Measurements from ENCODE around the gene GARNL3.

The GARNL3 gene

DNA sequence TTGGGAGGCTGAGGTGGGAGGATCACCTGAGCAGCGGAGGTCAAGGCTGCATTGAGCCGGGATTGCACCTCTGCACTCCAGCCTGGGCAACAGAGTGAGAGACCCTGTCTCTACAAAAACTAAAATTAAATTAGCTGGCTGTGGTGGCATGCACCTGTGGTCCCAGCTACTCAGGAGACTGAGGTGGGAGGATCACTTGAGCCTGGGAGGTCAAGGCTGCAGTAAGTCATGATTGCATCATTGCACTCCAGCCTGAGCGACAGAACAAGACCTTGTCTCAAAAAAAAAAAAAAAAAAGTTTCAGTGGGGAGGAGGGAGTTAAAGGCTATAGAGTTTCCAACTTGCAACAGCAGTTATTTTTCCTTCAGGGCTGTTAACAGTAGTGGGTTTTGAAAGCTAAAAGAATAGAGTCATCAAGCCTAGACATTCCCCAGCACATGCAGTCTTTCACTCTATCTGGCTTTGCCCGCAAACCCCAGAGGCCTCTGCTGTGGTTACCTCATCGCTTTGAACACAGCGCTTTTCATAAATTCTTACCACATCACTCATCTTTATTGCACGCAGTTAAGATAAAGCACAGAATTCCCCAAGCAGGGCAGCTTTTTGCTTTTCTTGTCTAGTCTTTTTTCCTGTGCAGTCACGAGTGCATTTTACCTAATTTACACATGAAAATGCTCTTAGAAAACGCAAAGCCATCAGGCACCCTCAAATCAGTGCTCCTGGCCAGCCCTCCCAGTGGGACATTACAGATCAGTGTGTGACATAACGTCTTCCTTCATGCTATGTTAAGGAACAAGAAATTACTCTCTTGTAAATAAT lies 123.7 kb downstream of the GARNL3 start:
- Histone ChIP-seq H3K9ac (no peak overlapping the region), H3K4me1 (no peaks in the 10 kb centered on the region), H3K27ac (no peak overlapping the region), H3K36me3 (ENCODE audit: control insufficient read depth, insufficient read depth, low read length) (no peaks in the 10 kb centered on the region), H3K4me3 (ENCODE audit: low read depth, low read length) (no peak overlapping the region), H3K27me3 (ENCODE audit: control insufficient read depth, insufficient read depth, low read length) (no peaks in the 10 kb centered on the region), H3K79me2 (no peaks in the 10 kb centered on the region), H3K9me3 (ENCODE audit: control insufficient read depth, low read length) (no peaks in the 10 kb centered on the region), H2AFZ (no peak overlapping the region), H3K4me2 (ENCODE audit: low read length) (no peak overlapping the region)
- TF ChIP-seq, protein P1, sequence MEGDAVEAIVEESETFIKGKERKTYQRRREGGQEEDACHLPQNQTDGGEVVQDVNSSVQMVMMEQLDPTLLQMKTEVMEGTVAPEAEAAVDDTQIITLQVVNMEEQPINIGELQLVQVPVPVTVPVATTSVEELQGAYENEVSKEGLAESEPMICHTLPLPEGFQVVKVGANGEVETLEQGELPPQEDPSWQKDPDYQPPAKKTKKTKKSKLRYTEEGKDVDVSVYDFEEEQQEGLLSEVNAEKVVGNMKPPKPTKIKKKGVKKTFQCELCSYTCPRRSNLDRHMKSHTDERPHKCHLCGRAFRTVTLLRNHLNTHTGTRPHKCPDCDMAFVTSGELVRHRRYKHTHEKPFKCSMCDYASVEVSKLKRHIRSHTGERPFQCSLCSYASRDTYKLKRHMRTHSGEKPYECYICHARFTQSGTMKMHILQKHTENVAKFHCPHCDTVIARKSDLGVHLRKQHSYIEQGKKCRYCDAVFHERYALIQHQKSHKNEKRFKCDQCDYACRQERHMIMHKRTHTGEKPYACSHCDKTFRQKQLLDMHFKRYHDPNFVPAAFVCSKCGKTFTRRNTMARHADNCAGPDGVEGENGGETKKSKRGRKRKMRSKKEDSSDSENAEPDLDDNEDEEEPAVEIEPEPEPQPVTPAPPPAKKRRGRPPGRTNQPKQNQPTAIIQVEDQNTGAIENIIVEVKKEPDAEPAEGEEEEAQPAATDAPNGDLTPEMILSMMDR (IDR thresholded peaks at IDR 0.05) = no peak

DNA sequence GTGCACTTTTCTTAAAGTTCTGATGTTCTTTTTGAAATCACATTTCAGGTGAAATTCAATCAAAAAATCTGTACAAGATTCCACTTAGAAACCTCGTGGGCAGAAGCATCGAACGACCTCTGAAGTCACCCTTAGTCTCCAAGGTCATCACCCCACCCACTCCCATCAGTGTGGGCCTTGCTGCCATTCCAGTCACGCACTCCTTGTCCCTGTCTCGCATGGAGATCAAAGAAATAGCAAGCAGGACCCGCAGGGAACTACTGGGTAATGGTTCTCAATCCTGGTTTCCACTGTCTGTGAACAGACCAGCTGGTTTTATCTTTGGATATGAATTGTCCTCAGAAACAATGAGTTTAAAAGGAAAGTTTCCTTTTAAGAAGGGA lies 124.3 kb downstream of the GARNL3 start:
- no peaks in the 10 kb centered on the region for H3K36me3 ChIP-seq (ENCODE audit: control insufficient read depth, insufficient read depth, low read length)
- TF ChIP-seq, protein P1 (IDR thresholded peaks at IDR 0.05) = no peak
- no peak overlapping the region for H3K4me2 ChIP-seq (ENCODE audit: low read length)
- H2AFZ ChIP-seq = no peak overlapping the region
- no peak overlapping the region for H3K27ac ChIP-seq
- no peak overlapping the region for H3K4me3 ChIP-seq (ENCODE audit: low read depth, low read length)
- H3K27me3 ChIP-seq (ENCODE audit: control insufficient read depth, insufficient read depth, low read length) = no peaks in the 10 kb centered on the region
- no peaks in the 10 kb centered on the region for H3K4me1 ChIP-seq
- no peak overlapping the region for H3K9ac ChIP-seq
- H3K79me2 ChIP-seq = no peaks in the 10 kb centered on the region
- H3K9me3 ChIP-seq (ENCODE audit: control insufficient read depth, low read length) = no peaks in the 10 kb centered on the region

DNA sequence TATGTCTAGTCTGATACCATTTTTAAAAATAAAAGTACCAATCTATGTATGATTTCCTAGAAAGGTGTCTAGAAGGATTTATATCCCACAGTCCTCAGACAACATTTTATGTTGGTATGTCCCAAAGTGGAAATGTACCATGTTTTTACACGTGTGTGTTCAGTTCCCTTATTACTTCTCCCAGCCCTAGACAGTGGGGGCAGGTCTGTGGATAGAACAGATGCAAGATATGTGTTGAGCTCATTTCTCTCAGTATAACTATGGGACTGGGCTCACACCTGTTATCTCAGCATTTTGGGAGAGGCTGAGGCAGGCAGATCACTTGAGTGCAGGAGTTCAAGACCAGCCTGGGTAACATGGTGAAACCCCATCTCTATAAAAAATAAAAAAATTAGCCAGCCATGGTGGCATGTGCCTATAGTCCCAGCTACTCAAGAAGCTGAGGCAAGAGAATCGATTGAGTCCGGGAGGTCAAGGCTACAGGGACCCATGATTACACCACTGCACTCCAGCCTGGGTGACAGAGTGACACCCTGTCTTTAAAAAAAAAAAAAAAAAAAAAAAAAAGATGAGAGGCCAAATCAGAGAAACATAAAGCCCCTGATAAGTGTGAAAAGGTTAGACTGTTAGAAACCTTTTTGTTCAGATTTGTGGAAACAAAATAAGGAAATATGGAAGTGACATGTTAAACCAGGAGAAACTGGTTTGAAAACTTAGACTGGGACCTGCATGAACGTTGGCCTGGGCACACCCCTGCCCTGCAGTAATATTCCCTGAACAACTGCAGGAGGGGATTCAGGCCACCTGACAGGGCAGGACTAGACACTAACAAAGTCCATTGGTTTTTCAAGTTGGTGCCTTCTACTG lies 125.0 kb downstream of the GARNL3 start:
- TF ChIP-seq, protein P1 (IDR thresholded peaks at IDR 0.05) = no peak
- H3K36me3 ChIP-seq (ENCODE audit: control insufficient read depth, insufficient read depth, low read length) = no peaks in the 10 kb centered on the region
- no peaks in the 10 kb centered on the region for H3K79me2 ChIP-seq
- no peak overlapping the region for H3K9ac ChIP-seq
- no peak overlapping the region for H2AFZ ChIP-seq
- H3K4me3 ChIP-seq (ENCODE audit: low read depth, low read length) = no peak overlapping the region
- no peaks in the 10 kb centered on the region for H3K9me3 ChIP-seq (ENCODE audit: control insufficient read depth, low read length)
- no peak overlapping the region for H3K27ac ChIP-seq
- H3K27me3 ChIP-seq (ENCODE audit: control insufficient read depth, insufficient read depth, low read length) = no peaks in the 10 kb centered on the region
- no peak overlapping the region for H3K4me2 ChIP-seq (ENCODE audit: low read length)
- no peaks in the 10 kb centered on the region for H3K4me1 ChIP-seq

DNA sequence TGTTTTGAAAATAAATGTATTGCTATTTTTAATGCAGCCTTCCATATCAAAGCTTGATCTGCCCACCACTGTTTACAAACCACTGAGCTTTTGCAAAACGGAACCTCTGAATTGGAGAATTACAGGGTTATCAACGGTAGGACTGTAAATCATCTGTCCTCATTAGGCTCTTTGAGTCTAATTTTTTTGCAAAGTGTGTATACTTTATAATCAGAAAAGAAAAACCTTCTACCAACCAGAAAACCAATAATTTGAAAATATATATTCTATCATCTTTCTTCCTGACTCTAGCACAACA lies 125.6 kb downstream of the GARNL3 start:
- TF ChIP-seq, protein P1 (IDR thresholded peaks at IDR 0.05) = no peak

More for the DNA sequence above, 125.6 kb downstream of the GARNL3 start:
- H2AFZ ChIP-seq = no peak overlapping the region
- no peaks in the 10 kb centered on the region for H3K79me2 ChIP-seq
- no peaks in the 10 kb centered on the region for H3K36me3 ChIP-seq (ENCODE audit: control insufficient read depth, insufficient read depth, low read length)
- no peak overlapping the region for H3K27ac ChIP-seq
- no peak overlapping the region for H3K4me2 ChIP-seq (ENCODE audit: low read length)
- no peaks in the 10 kb centered on the region for H3K9me3 ChIP-seq (ENCODE audit: control insufficient read depth, low read length)
- no peak overlapping the region for H3K9ac ChIP-seq
- no peaks in the 10 kb centered on the region for H3K27me3 ChIP-seq (ENCODE audit: control insufficient read depth, insufficient read depth, low read length)
- H3K4me3 ChIP-seq (ENCODE audit: low read depth, low read length) = no peak overlapping the region
- no peaks in the 10 kb centered on the region for H3K4me1 ChIP-seq

Measured in parathyroid adenoma (tissue), 2 donors.